ENCODE results near the gene HTATIP2. TPM values are rescaled to one million over a fixed set of nuclear protein-coding genes. Genes with fewer than 3 reads are reported as not detected.
A peak's percentile ranks its signal among the peaks of the same experiment; 100 is the strongest.

HTATIP2 gene
- total and polyA plus RNA-seq, 8 donors = 31.2 to 86.0 (median 48.3) TPM

DNA sequence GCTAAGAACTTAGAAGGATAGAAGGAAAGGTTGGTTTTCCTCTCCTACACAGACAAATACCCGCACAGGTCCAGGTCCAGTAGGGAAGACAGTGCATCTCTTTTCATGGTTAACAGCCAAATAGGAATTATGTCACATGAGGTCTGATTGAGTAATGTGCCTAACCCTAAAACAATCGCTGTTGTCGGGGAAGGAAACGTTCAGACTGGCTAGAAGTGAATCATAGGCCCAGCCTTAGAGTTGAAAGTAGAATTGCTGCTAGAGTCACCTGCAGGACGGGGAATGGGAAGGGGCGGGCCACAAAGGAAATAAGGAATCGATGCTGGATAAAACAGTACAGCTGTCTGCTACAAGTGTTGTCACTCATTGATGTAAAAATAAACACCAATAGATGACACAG, 12.4 kb upstream of the HTATIP2 start:
- no peak for DNase-seq
- WGBS, 5 donors = 70 to 85% (median 77%) methylated on average over 7 of the region's 7 CpGs
- no peaks in the 10 kb centered on the region for H3K27me3 ChIP-seq
- no peaks in the 10 kb centered on the region for H3K9me3 ChIP-seq
- intact Hi-C loops (cut with DNase I; ENCODE audit: low total_unique reads) = loop anchor here (5.0 kb wide), 1 partner anchor 224 kb away; no protein-coding TSS in a partner anchor
- no peaks in the 10 kb centered on the region for H3K4me1 ChIP-seq
- no peaks in the 10 kb centered on the region for H3K36me3 ChIP-seq
- H3K4me3 ChIP-seq = no peak overlapping the region
- TF ChIP-seq POLR2AphosphoS5 (IDR thresholded peaks at IDR 0.05) (no peak), EP300 (IDR thresholded peaks at IDR 0.05) (no peak), POLR2A (IDR thresholded peaks at IDR 0.05) (no peak)
- TF ChIP-seq, protein P1, sequence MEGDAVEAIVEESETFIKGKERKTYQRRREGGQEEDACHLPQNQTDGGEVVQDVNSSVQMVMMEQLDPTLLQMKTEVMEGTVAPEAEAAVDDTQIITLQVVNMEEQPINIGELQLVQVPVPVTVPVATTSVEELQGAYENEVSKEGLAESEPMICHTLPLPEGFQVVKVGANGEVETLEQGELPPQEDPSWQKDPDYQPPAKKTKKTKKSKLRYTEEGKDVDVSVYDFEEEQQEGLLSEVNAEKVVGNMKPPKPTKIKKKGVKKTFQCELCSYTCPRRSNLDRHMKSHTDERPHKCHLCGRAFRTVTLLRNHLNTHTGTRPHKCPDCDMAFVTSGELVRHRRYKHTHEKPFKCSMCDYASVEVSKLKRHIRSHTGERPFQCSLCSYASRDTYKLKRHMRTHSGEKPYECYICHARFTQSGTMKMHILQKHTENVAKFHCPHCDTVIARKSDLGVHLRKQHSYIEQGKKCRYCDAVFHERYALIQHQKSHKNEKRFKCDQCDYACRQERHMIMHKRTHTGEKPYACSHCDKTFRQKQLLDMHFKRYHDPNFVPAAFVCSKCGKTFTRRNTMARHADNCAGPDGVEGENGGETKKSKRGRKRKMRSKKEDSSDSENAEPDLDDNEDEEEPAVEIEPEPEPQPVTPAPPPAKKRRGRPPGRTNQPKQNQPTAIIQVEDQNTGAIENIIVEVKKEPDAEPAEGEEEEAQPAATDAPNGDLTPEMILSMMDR (IDR thresholded peaks at IDR 0.05) = no peak
- H3K27ac ChIP-seq = no peak overlapping the region

DNA sequence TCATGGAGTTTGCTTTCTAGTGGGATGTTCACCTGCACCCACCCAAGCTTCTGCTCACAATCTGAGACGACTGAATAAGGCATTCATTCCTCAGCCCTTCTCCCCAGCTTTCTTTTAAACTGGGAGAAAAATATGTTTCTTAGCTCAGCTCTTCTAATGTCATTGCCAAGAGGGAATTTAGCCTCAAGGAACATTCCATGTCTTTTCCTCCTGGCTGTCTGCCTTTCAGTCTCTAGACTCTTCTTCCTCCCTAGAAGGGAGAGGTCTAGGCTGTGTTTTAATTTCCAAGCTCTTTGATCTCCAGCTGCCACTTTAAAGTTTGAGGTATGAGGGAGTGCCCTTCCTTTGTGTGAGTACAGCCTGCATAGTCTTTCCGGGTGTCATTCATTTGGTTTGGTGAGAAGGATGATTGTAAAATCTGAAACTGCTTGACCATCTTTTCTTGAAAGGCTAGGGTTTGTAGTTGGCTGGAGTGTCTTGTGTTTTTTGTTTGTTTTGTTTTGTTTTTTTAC, 11.7 kb upstream of the HTATIP2 start:
- Histone ChIP-seq H3K27me3 (no peaks in the 10 kb centered on the region), H3K36me3 (no peaks in the 10 kb centered on the region), H3K27ac (no peak overlapping the region), H3K9me3 (no peaks in the 10 kb centered on the region), H3K4me1 (no peaks in the 10 kb centered on the region), H3K4me3 (no peak overlapping the region)
- intact Hi-C loops (cut with DNase I; ENCODE audit: low total_unique reads) = loop anchor here (5.0 kb wide), 1 partner anchor 225 kb away; no protein-coding TSS in a partner anchor
- TF ChIP-seq EP300 (IDR thresholded peaks at IDR 0.05) (no peak), POLR2AphosphoS5 (IDR thresholded peaks at IDR 0.05) (no peak), POLR2A (IDR thresholded peaks at IDR 0.05) (no peak)
- TF ChIP-seq, protein P1 (IDR thresholded peaks at IDR 0.05) = no peak
- DNase-seq = no peak
- 50 to 59% (median 53%) methylated on average over 2 of the region's 2 CpGs for WGBS, 5 donors

DNA sequence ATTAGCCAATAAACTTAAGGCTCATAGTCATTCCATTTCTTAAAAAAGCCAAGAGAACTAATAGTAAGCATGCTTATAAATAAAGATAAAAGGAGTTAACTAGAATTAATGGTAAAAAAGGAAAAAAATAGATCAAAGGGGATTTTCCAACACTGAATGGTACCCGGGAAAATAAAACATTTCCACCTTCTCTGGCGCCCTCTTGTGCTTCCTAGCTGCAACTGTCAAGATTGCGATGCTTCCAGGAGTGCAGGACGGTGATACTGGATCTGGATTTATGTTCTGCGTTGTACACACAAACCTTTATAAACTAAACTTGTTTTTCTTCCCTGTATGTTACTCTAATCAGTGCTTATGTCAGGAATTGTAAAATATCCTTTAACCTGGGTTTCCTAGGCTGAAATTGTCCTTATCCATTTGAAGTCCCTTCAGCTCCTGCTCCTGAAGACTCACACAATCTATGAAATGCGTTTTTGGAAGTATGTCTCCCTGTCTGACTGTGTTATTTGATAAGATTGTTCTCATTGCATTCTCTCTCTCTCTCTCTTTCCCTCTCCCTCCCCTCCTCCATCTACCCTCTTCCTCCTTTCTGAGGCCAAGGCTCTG, 9.6 kb upstream of the HTATIP2 start:
- Histone ChIP-seq H3K9me3 (no peaks in the 10 kb centered on the region), H3K4me1 (no peaks in the 10 kb centered on the region), H3K4me3 (no peak overlapping the region), H3K27ac (no peak overlapping the region), H3K27me3 (peaks cover 0 to 3% (median 0%) of the 10 kb centered on the region in 3 donors), H3K36me3 (no peaks in the 10 kb centered on the region)
- intact Hi-C loops (cut with DNase I; ENCODE audit: low total_unique reads) = loop anchor here (5.0 kb wide), 1 partner anchor 227 kb away; no protein-coding TSS in a partner anchor
- TF ChIP-seq POLR2AphosphoS5 (IDR thresholded peaks at IDR 0.05) (no peak), POLR2A (IDR thresholded peaks at IDR 0.05) (no peak)
- TF ChIP-seq, protein P1 (IDR thresholded peaks at IDR 0.05) = peak in 5 of 7 experiments; percentile 20 to 73 (median 62)
- WGBS, 5 donors = 4 to 15% (median 14%) methylated on average over 6 of the region's 6 CpGs
- DNase-seq = peak; percentile 29 to 65

DNA sequence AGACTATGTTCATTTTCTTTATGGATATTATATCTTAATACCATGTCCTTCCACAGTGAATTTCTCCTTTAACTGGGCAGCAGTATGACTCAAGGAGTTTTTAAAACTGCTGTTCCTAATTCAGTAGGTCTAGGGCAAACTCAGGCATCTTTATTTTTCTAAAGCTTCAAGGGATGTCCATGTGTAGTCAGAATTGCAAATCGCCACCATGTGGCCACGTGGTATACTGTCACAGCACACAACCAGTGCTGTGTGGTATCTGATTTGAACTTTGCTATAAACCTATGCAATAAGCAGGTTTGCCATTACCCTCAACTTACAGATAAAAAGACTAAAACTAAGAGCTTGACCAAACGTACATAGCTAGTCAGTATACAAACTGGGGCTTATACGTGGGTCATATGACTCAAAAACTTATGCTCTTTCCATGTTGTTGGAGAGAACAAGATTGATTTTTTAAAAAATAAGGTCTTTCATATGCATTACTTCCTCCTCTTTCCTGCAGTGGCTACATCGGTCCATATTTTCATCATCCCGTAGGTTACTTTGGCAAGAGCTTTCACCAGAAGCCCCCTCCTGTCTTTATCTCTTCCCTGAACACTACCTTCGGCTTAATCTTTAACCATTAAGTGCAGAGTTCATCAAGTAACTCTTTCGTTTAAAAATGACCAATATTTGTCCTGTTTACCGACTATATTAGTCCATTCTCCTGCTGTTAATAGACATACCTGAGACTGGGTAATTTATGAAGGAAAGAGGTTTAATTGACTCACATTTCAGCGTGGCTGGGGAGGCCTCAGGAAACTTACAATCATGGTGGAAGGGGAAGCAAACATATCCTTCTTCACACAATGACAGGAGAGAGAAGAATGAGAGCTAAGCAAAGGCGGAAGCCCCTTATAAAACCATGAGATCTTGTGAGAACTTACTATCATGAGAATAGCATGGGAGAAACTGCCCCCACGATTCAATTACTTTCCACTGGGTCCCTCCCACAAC, 8.0 kb upstream of the HTATIP2 start:
- Histone ChIP-seq H3K27ac (no peak overlapping the region), H3K9me3 (no peaks in the 10 kb centered on the region), H3K4me1 (no peaks in the 10 kb centered on the region), H3K27me3 (peaks cover 0 to 3% (median 0%) of the 10 kb centered on the region in 3 donors), H3K36me3 (no peaks in the 10 kb centered on the region), H3K4me3 (no peak overlapping the region)
- no peak for TF ChIP-seq EP300 (IDR thresholded peaks at IDR 0.05)
- TF ChIP-seq, protein P1 (IDR thresholded peaks at IDR 0.05) = peak in 4 of 7 experiments; percentile 38 to 50 (median 43)
- 24 to 51% (median 28%) methylated on average over 11 to 12 of the region's 12 CpGs for whole genome bisulfite sequencing, 5 donors
- intact Hi-C loops (cut with DNase I; ENCODE audit: low total_unique reads) = no loop called here
- DNase-seq = peak; percentile 35 to 76

All from stomach (tissue), 9 donors.